HG03175 (cell line): ENCODE measurements around the gene ATP6V0E1.
"Not testable (repeated sequence)": the region's sequence is repeated elsewhere in the genome, so short reads cannot be mapped to it uniquely, and the experiment has no call there.

Source experiments
- ATAC-seq: cut with Tn5 transposase; IDR thresholded peaks from one replicate; pipeline ENCODE4 v1.9.1; 2021; ENCODE audit warnings: mild to moderate bottlenecking, moderate library complexity; ENCODE audit not compliant: unreplicated experiment

Gene ATP6V0E1

DNA sequence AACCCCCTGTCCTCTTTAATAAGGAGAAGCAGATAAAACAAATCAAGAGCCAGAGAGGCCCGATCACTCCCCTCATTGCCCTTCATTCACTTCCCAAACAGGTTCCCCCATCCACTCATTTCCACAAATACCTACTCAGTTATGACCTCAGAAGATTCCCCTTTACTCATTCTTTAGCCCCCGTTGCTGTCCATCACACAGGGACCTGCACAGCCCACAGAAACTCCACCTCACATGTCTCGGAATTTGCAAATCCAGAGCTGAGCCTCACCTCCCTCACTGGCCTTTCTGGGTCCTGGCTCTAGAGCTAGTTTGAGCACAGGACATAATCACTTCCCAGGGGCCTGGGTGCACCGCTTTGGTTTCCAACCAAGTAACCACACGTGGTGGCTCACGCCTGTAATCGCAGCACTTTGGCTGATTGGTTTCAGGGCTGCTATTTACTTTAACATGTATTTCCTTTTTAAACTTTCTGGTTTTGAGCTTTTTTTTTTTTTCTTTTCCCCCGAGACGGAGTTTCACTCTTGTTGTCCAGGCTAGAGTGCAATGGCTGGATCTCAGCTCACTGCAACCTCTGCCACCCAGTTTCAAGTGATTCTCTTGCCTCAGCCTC, 17.8 kb downstream of the ATP6V0E1 start:
- peak; percentile 88 for ATAC-seq

DNA sequence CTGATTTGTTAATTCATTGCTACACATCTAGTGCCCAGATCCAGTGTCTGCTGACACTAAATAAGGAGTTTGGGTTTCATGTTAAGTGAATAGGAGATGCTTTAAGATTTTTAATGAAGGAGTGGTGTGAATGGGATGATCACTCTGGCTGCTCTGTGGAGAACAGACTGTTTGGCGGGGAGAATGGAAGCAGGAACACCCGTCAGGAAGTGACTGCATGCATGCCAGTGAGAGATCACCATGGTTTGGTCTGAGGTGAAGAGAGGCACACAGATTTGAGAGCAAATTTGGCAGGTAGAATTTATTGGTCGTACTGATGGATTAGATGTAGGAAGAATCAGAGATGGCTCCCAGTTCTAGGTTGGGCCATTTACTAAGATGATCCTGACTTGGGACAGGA, 19.8 kb downstream of the ATP6V0E1 start:
- no peak for ATAC-seq

DNA sequence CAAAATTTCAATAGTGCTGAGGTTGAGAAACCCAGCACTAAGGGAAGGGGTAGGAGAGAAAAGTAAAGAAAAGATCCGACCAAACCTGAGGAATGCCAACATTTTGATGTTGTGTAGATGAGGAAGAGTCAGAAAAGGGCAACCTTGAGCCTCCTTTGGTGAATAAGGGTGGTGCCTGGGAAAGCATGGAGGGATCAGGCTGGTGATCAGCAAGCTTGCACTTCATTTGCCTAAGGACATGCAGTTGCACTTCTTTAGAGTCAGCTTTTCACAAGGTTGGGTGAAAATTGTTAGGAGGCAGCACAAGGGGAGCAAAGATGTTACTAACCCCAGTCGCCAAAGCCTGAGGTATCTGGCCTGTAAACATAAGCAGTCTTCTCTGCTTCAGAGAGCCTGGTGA, 20.4 kb downstream of the ATP6V0E1 start:
- no peak for ATAC-seq

DNA sequence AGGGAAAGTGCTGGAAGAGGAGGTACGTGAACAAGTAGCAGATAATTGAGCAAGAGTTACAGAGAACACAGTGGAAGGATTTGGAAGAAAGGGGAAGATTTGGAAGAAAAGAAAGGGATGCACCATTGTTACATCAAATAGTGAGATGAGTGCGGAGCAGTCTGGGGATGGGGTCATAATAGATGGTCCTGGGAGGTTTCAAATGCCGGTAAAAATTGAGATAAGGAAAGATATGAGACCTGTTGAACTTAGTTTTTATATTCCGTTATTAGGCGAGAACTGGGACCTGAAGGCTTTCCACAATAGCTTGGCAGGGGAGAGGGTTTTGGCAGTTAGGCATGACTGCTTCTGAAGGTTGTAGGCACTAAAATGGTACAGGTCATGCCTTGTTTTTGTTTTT, 20.9 kb downstream of the ATP6V0E1 start:
- no peak for ATAC-seq

- ATAC-seq: no peak
Observed at GRCh38 chr5:173010021-173010420, 26.4 kb downstream of the ATP6V0E1 start.

DNA sequence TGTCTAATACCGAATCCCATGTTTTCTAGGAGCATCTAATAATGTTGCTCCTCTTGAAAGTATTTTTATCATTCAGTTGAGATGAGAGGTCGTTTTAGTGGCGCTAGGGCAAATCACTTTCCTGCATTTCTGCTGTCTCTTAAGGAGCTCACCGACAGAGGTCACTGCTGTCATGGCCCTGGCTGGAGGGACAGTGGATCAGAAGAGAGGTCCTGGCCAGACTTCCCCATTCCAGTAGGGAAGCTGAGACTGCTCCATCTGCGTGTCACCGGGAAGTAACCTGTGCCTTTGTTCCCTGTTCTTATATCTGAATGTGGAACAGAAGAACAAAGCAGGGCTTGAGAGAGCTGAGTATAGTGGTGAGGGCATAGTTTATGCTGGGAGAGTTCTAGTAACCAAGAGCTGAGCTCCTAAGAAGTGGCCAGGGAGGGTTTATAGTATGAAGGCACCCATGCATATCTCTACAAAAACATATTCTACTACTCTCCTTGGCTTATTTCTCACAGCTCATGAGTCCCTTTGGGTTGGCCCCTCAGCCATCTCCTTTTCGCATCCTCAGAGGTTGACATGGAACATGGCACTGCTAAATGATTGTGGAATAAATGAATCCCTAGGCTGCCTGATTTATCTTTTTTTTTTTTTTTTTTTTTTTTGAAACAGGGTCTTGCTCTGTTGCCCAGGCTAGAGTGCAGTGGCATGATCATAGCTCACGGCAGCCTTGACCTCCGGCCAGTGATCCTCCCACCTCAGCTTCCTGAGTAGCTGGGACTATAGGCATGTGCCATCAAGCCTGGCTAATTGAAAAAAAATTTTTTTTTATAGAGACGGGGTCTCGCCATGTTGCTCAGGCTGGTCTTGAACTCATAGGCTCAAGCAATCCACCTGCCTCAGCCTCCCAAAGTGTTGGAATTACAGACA, 27.2 kb downstream of the ATP6V0E1 start:
- ATAC-seq: no peak

DNA sequence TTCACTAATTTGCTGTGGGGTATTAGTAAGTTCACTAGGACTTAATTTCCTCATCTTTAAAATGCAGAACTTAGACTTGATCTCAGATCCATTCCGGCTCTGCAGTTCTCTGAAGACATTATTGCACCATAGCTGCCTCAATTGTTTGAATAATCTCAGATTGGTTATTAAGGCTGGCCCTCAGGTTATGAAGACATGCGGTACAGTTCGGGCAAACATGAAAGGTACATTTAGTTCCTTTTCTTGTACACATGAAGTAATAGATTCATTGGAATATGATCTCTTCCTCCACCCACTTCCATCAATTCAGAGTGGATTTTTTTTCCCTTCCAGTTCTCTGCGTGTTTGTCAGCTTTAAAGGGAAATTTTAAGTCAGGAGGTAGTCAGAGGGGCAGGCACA, 28.0 kb downstream of the ATP6V0E1 start:
- no peak for ATAC-seq

DNA sequence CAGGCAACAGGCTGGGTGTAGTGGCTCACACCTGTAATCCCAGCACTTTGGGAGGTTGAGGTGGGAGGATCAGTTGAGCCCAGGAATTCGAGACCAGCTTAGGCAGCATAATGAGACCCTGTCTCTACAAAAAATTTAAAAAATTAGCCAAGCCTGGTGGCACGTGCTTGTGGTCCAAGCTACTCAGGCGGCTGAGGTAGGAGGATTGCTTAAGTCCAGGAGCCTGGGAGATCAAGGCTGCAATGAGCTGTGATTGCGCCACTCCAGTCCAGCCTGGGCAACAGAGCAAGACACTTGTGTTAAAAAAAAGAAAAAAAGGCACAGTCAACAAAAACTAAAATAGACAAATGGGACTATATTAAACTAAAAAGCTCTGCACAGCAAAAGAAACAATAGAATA, 29.3 kb downstream of the ATP6V0E1 start:
- no peak for ATAC-seq

- no peak for ATAC-seq
Observed at GRCh38 chr5:173014671-173015070, 31.1 kb downstream of the ATP6V0E1 start.

DNA sequence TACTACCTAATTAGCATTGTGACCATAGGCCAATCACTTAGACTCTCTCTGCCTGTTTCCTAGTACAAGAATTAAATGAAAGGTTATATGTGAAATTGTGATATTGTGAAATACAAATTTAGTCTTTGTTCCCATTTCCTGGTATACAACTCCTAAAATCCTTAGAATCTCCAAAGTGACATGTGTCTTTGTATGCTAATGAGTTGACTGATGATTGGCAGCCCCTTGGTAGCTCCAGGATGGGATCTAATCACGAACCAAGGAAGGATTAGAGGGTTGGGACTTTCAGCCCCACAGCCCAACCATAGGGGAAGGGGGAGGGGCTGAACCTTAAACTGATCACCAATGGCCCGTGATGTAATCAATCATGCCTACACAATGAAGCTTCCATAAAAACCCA, 31.6 kb downstream of the ATP6V0E1 start:
- no peak for ATAC-seq

GRCh38 chr5:173015598-173016455, 32.3 kb downstream of the ATP6V0E1 start:
- ATAC-seq: no peak

DNA sequence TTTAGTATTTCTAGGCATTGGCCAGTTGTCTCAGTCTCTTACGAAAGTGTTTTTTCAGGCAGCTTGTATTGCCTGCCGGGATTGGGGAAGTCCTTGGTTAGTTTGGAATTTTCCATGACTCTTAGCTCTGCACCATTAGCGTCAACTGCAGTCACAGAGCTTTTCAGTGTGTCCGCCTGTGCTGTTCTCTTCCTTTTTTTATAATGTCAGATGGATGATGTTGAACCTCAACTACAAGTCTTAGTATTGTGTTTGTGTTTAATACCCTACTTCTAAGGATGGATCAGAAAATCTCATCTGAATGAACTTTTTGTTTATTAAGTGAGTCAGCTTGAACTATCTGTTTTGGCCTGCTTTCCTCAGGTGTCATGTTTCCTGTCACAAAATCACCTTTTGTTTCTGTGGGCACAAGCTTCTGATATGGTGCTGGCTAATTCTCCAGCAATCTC, 33.1 kb downstream of the ATP6V0E1 start:
- no peak for ATAC-seq

DNA sequence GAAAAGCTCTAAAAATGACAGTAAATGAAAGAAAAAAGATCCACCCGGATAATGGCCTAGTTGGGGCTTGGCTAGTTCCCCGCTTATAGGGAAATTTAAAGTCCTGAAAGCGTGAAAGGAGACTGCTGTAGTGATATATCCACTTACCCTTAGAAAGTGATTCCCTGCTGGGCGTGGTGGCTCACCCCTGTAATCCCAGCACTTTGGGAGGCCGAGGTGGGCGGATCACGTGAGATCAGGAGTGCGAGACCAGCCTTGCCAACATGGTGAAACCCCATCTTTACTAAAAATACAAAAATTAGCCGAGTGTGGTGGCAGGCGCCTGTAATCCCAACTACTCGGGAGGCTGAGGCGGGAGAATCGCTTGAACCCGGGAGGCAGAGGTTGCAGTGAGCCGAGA, 33.5 kb downstream of the ATP6V0E1 start:
- ATAC-seq: not testable (repeated sequence)

DNA sequence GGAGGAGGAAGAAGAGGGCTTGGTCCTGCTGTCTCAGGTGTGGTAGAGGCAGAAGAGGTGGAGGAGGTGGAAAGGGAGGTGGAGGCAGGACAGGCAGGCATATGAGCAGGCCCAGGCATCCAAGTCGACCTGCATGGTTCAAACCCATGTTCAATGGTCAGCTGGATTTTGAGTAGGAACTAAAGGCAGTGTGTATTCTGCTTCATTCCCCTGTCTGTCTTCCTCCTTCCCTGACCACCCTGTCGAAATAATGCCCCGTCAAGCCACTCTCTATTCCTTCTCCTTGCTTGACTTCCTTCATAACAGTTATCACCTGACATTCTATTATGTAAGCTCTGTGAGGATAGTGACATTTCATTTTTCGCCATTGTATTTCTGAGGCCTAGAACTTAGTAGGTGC, 34.8 kb downstream of the ATP6V0E1 start:
- ATAC-seq: no peak

- no peak for ATAC-seq
Observed at GRCh38 chr5:173020154-173020581, 36.6 kb downstream of the ATP6V0E1 start.

GRCh38 chr5:173020643-173021042, 37.1 kb downstream of the ATP6V0E1 start:
- ATAC-seq: no peak

DNA sequence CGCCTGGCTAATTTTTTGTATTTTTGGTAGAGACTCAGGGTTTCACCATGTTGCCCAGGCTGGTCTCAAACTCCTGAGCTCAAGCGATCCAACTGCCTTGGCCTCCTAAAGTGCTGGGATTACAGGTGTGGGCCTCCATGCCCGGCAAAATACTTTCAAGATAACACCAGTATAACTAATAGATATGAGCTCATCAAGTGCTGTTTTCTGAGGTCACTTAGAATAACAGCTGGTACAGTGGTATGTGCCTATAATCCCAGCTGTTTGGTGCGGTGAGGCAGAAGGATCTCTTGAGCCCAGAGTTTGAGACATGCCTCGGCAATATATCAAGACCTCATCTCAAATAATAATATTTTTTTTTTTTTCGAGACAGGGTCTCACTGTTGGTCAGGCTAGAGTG, 42.1 kb downstream of the ATP6V0E1 start:
- ATAC-seq: no peak

- ATAC-seq: no peak
Observed at GRCh38 chr5:173027905-173028304, 44.3 kb downstream of the ATP6V0E1 start.

GRCh38 chr5:173028811-173029327, 45.3 kb downstream of the ATP6V0E1 start:
- no peak for ATAC-seq

GRCh38 chr5:173029499-173029921, 45.9 kb downstream of the ATP6V0E1 start:
- no peak for ATAC-seq

GRCh38 chr5:173032096-173032495, 48.5 kb downstream of the ATP6V0E1 start:
- ATAC-seq: not testable (repeated sequence)
